Neuron (in vitro differentiated cells): Measurements from ENCODE around the gene PLEKHG5.
"Not testable (repeated sequence)": the region's sequence is repeated elsewhere in the genome, so short reads cannot be mapped to it uniquely, and the experiment has no call there.

Source experiments
- H2AFZ ChIP-seq: one replicate; pipeline ENCODE4 v1.6.1; 2013; ENCODE audit warnings: low read depth, mild to moderate bottlenecking, inconsistent platforms, low read length, moderate library complexity
- H3K27me3 ChIP-seq: one replicate; pipeline ENCODE4 v1.6.1; 2013; ENCODE audit warnings: low read length; ENCODE audit not compliant: insufficient read depth
- H3K36me3 ChIP-seq: one replicate; pipeline ENCODE4 v1.6.1; 2013; ENCODE audit warnings: low read length; ENCODE audit not compliant: insufficient read depth
- H3K4me1 ChIP-seq: one replicate; pipeline ENCODE4 v1.6.1; 2013; ENCODE audit warnings: low read length; ENCODE audit not compliant: insufficient read depth
- H3K4me3 ChIP-seq: 2 replicates; pipeline ENCODE4 v1.5.1; 2013; ENCODE audit warnings: mild to moderate bottlenecking, low read length, moderate library complexity
- H3K9me3 ChIP-seq: one replicate; pipeline ENCODE4 v1.6.1; 2013; ENCODE audit warnings: low read length

Gene PLEKHG5

DNA sequence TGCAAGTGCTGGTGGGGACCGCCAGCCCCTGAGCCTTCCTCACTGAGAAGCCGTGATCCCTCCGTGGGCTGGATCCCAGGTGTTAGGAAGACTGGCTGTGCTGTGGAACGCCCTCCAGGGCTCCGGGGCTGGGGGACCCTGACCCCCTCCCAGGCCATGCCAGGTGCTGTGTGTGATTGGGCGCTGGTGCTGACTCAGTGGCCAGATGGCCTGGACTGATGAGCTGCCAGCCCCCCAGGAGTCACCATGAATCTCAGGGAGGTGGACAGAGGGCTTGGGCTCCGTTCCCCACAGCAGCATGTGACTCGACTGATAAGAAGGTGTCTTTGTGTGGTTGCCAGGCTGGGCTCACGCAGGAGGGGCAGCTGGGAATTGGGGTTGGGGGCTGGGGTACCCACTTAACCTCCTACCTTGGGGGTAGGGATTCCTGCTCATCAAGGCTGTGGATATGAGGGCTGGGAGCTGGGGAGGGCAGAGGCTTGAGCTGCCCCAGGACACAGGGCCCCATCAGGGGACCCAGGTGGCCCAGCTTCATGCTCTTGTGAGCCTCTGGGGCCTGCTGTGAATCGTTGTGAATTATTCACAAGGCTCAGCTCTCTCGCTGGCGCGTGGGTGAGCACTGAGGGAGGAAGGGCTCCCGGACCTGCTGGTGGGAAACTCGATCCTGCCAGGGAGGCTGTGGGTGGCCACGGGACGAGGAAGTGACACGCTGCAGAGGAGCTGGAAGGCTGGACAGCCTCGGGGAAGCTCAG, 61.6 kb downstream of the PLEKHG5 start:
- not testable (repeated sequence) for H3K9me3 ChIP-seq, H2AFZ ChIP-seq, H3K4me1 ChIP-seq, H3K36me3 ChIP-seq, H3K4me3 ChIP-seq
- H3K27me3 ChIP-seq: peaks cover 56% of the 10 kb centered on the region

DNA sequence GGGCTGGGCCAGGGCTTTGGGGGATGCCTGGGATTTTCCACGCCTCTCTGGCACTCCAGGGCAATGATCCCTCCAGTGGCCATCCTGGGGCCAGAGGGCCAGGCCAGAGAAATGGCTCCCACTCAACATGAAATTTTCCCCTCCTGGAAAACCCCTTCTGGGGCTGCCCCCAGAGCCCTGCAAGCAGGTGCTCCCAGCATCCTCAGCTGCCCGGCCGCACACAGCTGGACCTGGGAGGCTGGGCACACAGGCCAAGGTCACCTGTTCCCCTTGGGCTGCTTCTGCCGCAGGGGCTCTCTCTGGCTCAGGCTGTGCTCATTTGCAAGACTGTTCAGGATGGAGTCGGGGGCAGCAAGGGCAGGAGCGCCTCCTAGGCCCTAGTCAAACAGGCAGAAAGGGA, 63.0 kb downstream of the PLEKHG5 start:
- not testable (repeated sequence) for H3K9me3 ChIP-seq, H2AFZ ChIP-seq, H3K36me3 ChIP-seq, H3K4me3 ChIP-seq, H3K4me1 ChIP-seq
- H3K27me3 ChIP-seq: peaks cover 62% of the 10 kb centered on the region

DNA sequence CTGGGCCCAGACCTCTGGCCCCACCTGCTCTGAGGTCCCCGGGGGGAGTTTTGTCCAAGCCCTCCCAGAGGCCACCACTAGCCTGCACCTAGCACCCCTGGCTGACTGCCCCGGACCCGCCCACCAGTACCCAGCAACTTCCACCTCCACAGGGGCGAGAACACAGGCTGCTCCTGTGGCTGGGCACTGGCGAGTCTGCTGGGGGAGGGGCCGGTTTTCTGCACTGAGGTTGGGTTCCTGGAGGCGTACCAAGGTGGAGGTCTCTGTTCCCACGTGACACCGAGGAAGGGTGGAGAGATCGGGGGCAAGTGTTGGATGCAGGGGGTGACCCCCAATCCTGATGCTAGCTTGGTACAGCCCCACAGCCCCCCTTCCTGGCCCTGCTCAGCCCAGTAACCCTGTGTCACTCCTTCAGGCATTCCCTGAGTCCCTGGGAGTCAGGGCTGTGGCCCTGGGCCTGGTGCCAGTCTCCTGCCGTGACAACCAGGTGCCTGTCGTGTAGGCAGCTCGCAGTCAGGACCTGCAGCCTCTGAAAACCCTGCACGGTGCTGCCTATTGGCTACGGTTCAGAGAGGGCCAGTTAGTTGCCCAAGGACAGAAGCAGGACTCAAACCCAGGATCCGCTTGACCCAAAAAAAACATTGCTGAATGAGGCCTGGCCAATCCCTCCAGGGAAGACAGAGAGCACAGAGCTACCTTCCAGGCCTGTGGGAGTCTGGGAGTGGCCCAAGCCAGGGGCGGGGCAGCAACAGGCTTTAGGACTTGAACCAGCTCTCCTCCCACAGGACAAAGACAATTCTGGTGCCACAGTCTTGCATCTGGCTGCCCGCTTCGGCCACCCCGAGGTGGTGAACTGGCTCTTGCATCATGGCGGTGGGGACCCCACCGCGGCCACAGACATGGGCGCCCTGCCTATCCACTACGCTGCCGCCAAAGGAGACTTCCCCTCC, 63.8 kb downstream of the PLEKHG5 start:
- peaks cover 69% of the 10 kb centered on the region for H3K27me3 ChIP-seq
- no peak overlapping the region for H2AFZ ChIP-seq

DNA sequence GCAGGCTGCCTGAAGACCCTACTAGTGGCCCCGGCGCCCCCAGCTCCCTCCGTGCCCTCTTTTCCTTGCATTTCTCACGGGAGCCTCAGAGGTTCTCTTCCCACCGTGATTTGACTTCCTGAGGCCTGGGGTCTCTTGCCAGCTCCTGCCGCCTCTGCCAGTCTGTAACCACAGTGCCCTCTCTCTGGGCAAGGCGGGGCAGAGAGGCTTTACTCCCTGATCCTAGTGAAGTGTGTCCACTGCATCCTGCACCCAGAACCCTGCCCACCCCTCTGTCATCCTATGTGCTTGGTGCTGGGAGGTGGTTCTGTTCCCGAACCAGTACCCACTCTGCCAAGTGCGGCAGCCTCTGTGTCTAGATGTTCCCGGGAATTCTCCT, 64.5 kb downstream of the PLEKHG5 start:
- Histone ChIP-seq H3K4me1 (peaks cover 7% of the 10 kb centered on the region), H3K27me3 (peaks cover 72% of the 10 kb centered on the region), H3K4me3 (no peak overlapping the region), H2AFZ (no peak overlapping the region), H3K9me3 (no peaks in the 10 kb centered on the region), H3K36me3 (no peaks in the 10 kb centered on the region)

More for the DNA sequence above, 63.8 kb downstream of the PLEKHG5 start:
- no peak overlapping the region for H3K4me3 ChIP-seq
- peaks cover 7% of the 10 kb centered on the region for H3K4me1 ChIP-seq
- no peaks in the 10 kb centered on the region for H3K9me3 ChIP-seq
- H3K36me3 ChIP-seq: no peaks in the 10 kb centered on the region

DNA sequence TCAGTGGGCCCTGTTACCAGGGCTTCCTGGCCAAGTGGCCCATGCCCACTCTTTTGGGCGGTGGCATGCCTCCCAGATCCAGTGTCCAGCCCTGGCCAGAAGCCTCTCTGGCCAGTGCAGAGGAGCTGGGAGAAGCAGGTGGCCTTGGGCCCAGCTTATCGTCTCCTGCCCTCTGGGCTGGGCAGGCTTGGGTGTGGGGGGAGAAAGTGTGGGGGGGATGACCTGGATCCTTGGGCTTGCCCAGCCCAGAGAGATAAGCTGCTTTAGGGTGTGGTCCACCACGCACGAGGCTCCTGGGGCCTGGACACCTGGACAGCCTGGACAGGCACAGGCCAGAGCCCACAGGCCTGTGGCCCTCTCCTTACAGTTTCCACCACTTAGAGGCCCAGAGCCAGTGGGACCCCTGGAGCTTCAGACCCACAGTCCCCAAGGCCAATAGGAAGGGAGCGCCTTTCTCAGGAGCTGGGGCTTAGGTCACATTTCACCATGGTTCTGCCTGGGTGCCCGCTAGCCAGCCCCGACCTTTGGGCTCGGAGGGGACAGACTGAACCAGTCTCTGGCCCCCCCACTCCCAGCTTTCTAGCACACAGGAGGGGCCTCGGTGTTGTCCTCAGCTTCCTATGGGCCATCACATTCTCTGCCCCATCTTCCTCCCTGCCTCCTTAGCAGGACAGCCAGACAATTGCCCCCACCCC, 65.0 kb downstream of the PLEKHG5 start:
- Histone ChIP-seq H3K9me3 (no peaks in the 10 kb centered on the region), H3K27me3 (peaks cover 78% of the 10 kb centered on the region), H3K4me1 (peaks cover 7% of the 10 kb centered on the region), H3K36me3 (no peaks in the 10 kb centered on the region), H2AFZ (no peak overlapping the region), H3K4me3 (no peak overlapping the region)

DNA sequence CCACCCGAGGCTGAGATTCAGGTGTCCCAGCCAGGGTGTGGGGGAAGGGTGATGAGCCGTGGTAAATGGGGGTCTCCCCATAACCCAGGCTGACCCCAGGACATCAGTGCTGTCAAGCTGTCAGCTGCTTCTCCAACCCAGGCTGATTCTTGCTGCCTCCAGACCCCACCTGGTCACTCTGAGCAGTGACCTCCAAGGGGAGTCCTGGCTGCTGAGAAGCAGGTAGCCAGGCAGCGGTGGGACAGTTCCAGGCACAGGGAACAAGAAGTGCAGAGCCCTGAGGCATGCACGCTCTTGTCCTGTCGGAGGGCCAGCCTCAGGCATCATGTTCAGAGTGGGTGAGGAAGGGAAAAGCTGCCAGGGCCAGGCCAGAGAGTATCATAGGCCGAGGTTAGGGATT, 65.8 kb downstream of the PLEKHG5 start:
- peaks cover 80% of the 10 kb centered on the region for H3K27me3 ChIP-seq
- peaks cover 7% of the 10 kb centered on the region for H3K4me1 ChIP-seq
- no peak overlapping the region for H2AFZ ChIP-seq
- no peak overlapping the region for H3K4me3 ChIP-seq
- no peaks in the 10 kb centered on the region for H3K9me3 ChIP-seq
- H3K36me3 ChIP-seq: no peaks in the 10 kb centered on the region

DNA sequence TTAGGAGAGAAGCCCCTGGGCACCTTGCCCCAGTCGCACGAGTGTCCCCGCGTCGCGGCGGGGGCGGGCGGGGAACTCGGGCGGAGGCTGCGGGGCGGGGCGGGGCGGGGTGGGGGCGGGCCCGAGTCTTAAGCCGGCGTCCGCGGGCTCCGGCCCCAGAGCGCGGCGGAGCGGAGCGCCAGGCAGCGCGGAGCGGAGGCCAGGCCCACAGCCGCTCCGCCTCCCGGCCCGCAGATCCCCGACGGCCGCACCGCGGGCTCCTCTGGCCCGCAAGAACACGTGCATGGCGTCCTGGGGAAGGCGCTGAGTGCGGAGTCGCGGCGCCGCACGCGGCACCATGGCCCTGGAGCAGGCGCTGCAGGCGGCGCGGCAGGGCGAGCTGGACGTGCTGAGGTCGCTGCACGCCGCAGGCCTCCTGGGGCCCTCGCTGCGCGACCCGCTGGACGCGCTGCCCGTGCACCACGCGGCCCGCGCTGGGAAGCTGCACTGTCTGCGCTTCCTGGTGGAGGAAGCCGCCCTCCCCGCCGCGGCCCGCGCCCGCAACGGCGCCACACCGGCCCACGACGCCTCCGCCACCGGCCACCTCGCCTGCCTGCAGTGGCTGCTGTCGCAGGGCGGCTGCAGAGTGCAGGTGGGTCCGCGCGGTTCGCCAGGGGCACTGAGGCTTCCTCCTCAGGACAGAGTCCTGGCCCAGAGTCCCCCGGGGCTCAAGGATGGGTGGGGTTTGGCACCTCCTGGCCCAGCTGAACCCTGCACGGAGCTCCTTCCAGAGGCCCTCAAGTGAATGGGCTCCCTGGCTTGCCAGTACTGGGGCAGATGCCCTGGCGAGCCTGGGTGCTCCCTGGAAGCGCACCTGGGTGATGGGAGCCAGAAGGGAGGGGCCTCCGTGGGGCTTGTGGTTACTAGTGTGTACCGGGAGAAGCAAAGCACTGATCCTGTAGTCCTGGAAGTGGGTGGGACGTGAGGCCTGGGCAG, 66.6 kb downstream of the PLEKHG5 start, which contains the start of gene ESPN:
TSS of gene ESPN (plus strand) at position 158 of the 975 bp plus-strand sequence. CDS start at position 338, 180 bp downstream.
- Histone ChIP-seq H3K4me1 (peaks cover 7% of the 10 kb centered on the region), H3K4me3 (no peak within 1 kb of the TSS), H2AFZ (no peak within 1 kb of the TSS), H3K27me3 (peaks cover 80% of the 10 kb centered on the region), H3K36me3 (no peaks in the 10 kb centered on the region), H3K9me3 (no peaks in the 10 kb centered on the region)

DNA sequence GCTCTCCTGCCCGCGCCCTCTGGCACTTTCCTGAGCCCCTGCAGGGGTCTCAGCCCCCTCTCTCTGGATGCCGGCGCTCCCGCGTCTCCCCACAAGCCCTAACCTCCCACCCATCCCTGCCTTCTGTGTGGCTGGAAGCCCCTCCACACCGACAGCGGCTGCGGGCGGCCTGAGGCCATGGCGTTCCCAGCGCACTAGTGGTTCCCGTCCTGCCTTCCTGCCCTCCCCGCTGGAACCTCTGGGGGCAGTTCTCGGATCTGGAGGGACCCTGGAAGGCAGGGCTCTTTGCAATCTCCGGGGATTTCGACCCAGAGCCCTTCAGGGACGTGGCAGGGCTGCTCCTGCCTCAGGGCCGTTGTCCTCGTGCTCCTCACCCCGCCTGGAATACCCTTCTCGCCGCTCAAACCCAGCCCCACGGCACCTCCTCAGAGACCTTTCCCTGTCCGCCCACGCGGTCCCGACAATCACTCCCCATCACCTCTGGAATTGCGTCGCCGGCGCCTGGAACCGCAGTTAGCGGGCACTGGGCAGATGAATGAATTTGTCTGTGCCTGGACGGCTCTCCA, 67.4 kb downstream of the PLEKHG5 start:
- Histone ChIP-seq H3K27me3 (peaks cover 84% of the 10 kb centered on the region), H2AFZ (no peak overlapping the region), H3K36me3 (no peaks in the 10 kb centered on the region), H3K4me1 (peaks cover 6% of the 10 kb centered on the region), H3K9me3 (no peaks in the 10 kb centered on the region), H3K4me3 (no peak overlapping the region)

DNA sequence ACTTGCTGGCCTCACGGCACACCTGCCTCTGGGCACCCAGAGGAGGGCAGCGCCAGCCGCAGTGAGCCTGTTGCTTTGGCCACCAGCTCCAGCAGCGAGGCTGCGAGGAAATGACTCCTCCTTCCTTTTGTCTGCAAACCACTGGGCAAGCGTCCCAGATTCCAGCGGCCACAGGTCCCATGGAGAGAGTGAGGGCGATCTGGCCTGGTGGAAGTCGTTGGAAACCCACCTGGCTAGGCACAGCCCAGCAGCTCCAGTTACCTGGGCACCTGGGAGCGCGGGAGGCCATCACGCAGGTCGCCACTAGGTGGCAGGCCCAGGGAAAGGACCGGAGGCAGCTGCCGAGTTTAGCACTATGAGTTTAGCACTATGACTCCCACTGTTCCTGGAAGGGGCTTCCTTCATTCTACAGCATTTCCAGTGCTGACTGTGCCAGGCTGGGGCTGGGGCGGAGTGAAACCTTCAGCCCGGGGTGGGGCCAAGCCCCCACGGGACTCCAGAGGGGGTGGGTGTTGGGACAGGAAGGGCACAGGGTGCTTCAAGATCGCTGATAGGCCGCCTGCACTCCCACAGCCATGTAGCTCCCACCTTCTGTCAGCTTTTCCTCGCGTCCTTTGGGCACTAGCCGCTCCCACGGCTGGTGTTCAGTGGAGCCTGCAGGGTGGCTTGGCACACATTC, 68.0 kb downstream of the PLEKHG5 start:
- H3K4me3 ChIP-seq: no peak overlapping the region

DNA sequence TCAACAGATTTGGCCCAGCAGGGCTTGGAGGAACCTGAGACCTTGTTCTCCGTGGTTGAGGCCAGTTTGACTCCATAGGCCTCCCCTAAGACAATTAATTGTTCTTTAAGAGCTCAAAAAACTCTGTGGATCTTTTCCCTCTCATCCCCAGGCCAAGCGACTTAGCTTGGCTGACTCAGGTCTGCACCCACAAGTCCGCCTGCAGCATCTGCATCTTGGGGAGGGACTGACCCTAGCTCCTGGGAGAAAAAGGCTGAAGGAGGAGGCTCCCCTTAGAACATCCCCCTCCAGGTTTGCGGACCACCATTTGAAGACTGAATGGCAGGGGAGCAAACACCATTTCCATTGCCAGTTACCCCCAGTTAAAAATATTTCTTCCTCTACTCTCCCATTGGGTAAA, 70.2 kb downstream of the PLEKHG5 start:
- Histone ChIP-seq H3K27me3 (peaks cover 91% of the 10 kb centered on the region), H3K36me3 (no peaks in the 10 kb centered on the region), H3K4me1 (peaks cover 6% of the 10 kb centered on the region), H3K4me3 (no peak overlapping the region), H2AFZ (no peak overlapping the region), H3K9me3 (peaks cover 5% of the 10 kb centered on the region)

More for the DNA sequence above, 68.0 kb downstream of the PLEKHG5 start:
- peaks cover 90% of the 10 kb centered on the region for H3K27me3 ChIP-seq
- no peaks in the 10 kb centered on the region for H3K36me3 ChIP-seq
- H2AFZ ChIP-seq: no peak overlapping the region
- H3K4me1 ChIP-seq: peaks cover 6% of the 10 kb centered on the region
- no peaks in the 10 kb centered on the region for H3K9me3 ChIP-seq

DNA sequence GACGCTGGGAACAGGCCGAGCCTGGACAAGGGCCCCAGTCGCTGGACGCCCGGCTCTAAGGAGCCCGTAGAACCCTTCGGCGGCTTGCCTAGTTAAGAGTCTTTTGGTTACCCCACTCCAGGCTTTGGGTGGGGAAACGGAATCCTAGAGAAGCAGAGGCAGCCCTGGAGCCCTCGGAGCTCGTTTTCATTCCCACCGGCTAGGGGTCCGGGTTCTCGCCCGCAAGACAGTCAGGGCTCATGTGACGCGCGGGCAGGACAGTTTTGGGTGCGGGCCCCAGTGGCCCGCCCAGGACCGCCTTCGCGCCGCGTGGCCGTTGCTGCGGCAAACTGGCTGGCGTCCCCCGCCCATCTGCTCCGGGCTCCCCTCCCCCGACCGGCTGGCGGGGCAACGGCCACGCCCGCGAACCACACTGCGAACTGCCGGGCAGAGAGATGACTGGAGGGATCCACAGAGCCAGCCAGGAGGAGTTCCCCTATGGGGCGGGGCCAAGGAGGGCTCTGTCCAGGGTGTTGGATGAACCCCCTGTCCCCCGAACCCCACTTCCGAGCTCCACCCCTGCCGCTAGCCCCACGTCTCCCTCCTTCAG, 70.9 kb downstream of the PLEKHG5 start:
- peaks cover 88% of the 10 kb centered on the region for H3K27me3 ChIP-seq

More for the DNA sequence above, 70.9 kb downstream of the PLEKHG5 start:
- H2AFZ ChIP-seq: no peak overlapping the region
- H3K4me3 ChIP-seq: no peak overlapping the region
- H3K36me3 ChIP-seq: no peaks in the 10 kb centered on the region
- peaks cover 6% of the 10 kb centered on the region for H3K4me1 ChIP-seq
- H3K9me3 ChIP-seq: peaks cover 5% of the 10 kb centered on the region
